AG09319 (cell line): Measurements from ENCODE around the gene WDR90.

Experiments
- DNase-seq: peaks from one replicate; pipeline ENCODE4 v3.0.0-alpha.2; 2010; ENCODE audit warnings: low read depth; ENCODE audit errors: extremely low read depth
- CTCF ChIP-seq: IDR thresholded peaks from 2 replicates; pipeline ENCODE4 v1.5.1; 2011; ENCODE audit warnings: low read depth, mild to moderate bottlenecking, inconsistent platforms, low read length, moderate library complexity

Gene WDR90

GRCh38 chr16:636206-637080, 12.7 kb upstream of the WDR90 start, which contains the start of gene METTL26:
METTL26 (minus strand) TSS chr16:636305; CDS start chr16:636290, 15 bp downstream.
- TF ChIP-seq CTCF: no peak
- peak; percentile 78 for DNase-seq

- no peak for TF ChIP-seq CTCF
- DNase-seq: peak; percentile 79
Observed at GRCh38 chr16:637081-638018, 11.8 kb upstream of the WDR90 start.

GRCh38 chr16:638034-638543, 11.1 kb upstream of the WDR90 start:
- no peak for TF ChIP-seq CTCF
- no peak for DNase-seq

- no peak for DNase-seq
- no peak for TF ChIP-seq CTCF
Observed at GRCh38 chr16:638836-639235, 10.3 kb upstream of the WDR90 start.

GRCh38 chr16:640614-641013, 8.6 kb upstream of the WDR90 start:
- no peak for DNase-seq
- no peak for TF ChIP-seq CTCF

- DNase-seq: peak; percentile 39
- TF ChIP-seq CTCF: no peak
Observed at GRCh38 chr16:641326-642188, 7.6 kb upstream of the WDR90 start, which contains the start of gene MCRIP2. MCRIP2 (plus strand) TSS chr16:641828; CDS start chr16:641992, 164 bp downstream.
